SK-N-SH (cell line): Measurements from ENCODE around the gene FLYWCH1. TPM values are rescaled to one million over a fixed set of nuclear protein-coding genes. Genes with fewer than 3 reads are reported as not detected.

ENCODE experiments used
- CTCF ChIA-PET: fragments of 300-600, 350-600 bp; formaldehyde crosslinking; extraction: SDS; loops from one replicate; lab custom pipeline; 2021; lab: Yijun Ruan, JAX
- POLR2A ChIA-PET: fragments of 350-600 bp; sonication (Branson Sonifier 250); formaldehyde crosslinking; extraction: SDS; loops from one replicate; lab custom pipeline; 2020; ENCODE audit warnings: antibody characterized with exemption, inconsistent platforms; lab: Yijun Ruan, JAX
- DNase-seq: peaks from one replicate; pipeline ENCODE4 v3.0.0; 2012
- H2AFZ ChIP-seq: fragments of 200-600 bp; sonication (generic); 2 replicates; pipeline ENCODE4 v1.8.1; 2016; ENCODE audit warnings: antibody characterized with exemption, mild to moderate bottlenecking, low read depth
- H3F3A ChIP-seq: fragments of 200-600 bp; sonication (generic); replicated peaks from 2 replicates; pipeline ENCODE3; 2016; ENCODE audit warnings: antibody characterized with exemption, mild to moderate bottlenecking; ENCODE audit not compliant: insufficient read depth
- H3K27ac ChIP-seq, 2 experiments: fragments of 200-500 bp in 1 of 2; fragments of 200-600 bp in 1 of 2; sonication (Bioruptor generic) in 1 of 2; sonication (generic), shearing (Covaris generic) in 1 of 2; 2 replicates each; pipeline versions ENCODE4 v1.5.1 to v1.6.1; 2014 to 2016; ENCODE audit warnings: low read depth in 2 of 2, inconsistent platforms in 1 of 2, low read length in 1 of 2, mild to moderate bottlenecking in 1 of 2, mixed read lengths in 1 of 2
- H3K27me3 ChIP-seq: fragments of 200-600 bp; sonication (generic), shearing (Covaris generic); 2 replicates; pipeline ENCODE4 v1.6.1; 2016; ENCODE audit warnings: mixed run types; ENCODE audit not compliant: insufficient read depth
- H3K36me3 ChIP-seq, 2 experiments: fragments of 200-500 bp in 1 of 2; fragments of 200-600 bp in 1 of 2; sonication (Bioruptor generic) in 1 of 2; sonication (generic) in 1 of 2; replicated peaks in 1 of 2; 2 replicates each; pipeline versions ENCODE3 to v1.5.1; 2014 to 2016; ENCODE audit warnings: low read length in 1 of 2, mild to moderate bottlenecking in 1 of 2; ENCODE audit not compliant: insufficient read depth in 2 of 2, control insufficient read depth in 1 of 2
- H3K4me1 ChIP-seq, 2 experiments: fragments of 200-500 bp in 1 of 2; fragments of 200-600 bp in 1 of 2; sonication (Bioruptor generic) in 1 of 2; sonication (generic), shearing (Covaris generic) in 1 of 2; 2 replicates each; pipeline versions ENCODE4 v1.5.1 to v1.6.1; 2014 to 2016; ENCODE audit warnings: low read depth in 1 of 2, low read length in 1 of 2, mixed run types in 1 of 2; ENCODE audit not compliant: insufficient read depth in 2 of 2, control insufficient read depth in 1 of 2
- H3K4me2 ChIP-seq: fragments of 200-600 bp; sonication (generic), shearing (Covaris generic); 2 replicates; pipeline ENCODE4 v1.6.1; 2017; ENCODE audit warnings: mixed run types
- H3K4me3 ChIP-seq, 2 experiments: fragments of 200-500 bp in 1 of 2; fragments of 200-600 bp in 1 of 2; sonication (Bioruptor generic) in 1 of 2; sonication (generic), shearing (Covaris generic) in 1 of 2; 2 replicates each; pipeline versions ENCODE4 v1.5.1 to v1.8.1; 2014 to 2016; ENCODE audit warnings: low read depth in 2 of 2, inconsistent platforms in 1 of 2, low read length in 1 of 2, mild to moderate bottlenecking in 1 of 2, mixed read lengths in 1 of 2, moderate library complexity in 1 of 2
- H3K79me2 ChIP-seq: fragments of 200-600 bp; sonication (generic); 2 replicates; pipeline ENCODE4 v1.8.1; 2017; ENCODE audit warnings: mild to moderate bottlenecking; ENCODE audit not compliant: insufficient read depth
- H3K9ac ChIP-seq: fragments of 200-600 bp; sonication (generic); 2 replicates; pipeline ENCODE4 v1.6.1; 2017; ENCODE audit warnings: mixed run types
- H3K9me2 ChIP-seq: fragments of 200-600 bp; sonication (generic); 2 replicates; pipeline ENCODE4 v1.6.1; 2017; ENCODE audit warnings: mixed run types
- H3K9me3 ChIP-seq: fragments of 200-600 bp; sonication (generic); 2 replicates; pipeline ENCODE4 v1.6.1; 2017; ENCODE audit warnings: mixed run types, mild to moderate bottlenecking, moderate library complexity
- H4K20me1 ChIP-seq: fragments of 200-600 bp; sonication (generic); 2 replicates; pipeline ENCODE4 v1.6.1; 2017; ENCODE audit warnings: mild to moderate bottlenecking, mixed run types; ENCODE audit not compliant: insufficient read depth
- CHD2 ChIP-seq: fragments of 150-350 bp; IDR thresholded peaks from 2 replicates; pipeline ENCODE4 v1.6.1; 2018; ENCODE audit warnings: low read length; ENCODE audit not compliant: partially characterized antibody
- EZH2phosphoT487 ChIP-seq: fragments of 200-600 bp; sonication (generic); IDR thresholded peaks from 2 replicates; pipeline ENCODE4 v1.6.1; 2017; ENCODE audit warnings: low read depth, mixed run types, mild to moderate bottlenecking, antibody characterized with exemption, moderate library complexity, borderline replicate concordance
- IRF3 ChIP-seq: fragments of 150-350 bp; IDR thresholded peaks from 2 replicates; pipeline ENCODE4 v1.6.1; 2016; ENCODE audit warnings: mild to moderate bottlenecking, low read depth, low read length
- MAX ChIP-seq: IDR thresholded peaks from 2 replicates; pipeline ENCODE4 v1.4.0; 2012; ENCODE audit warnings: low read depth
- RAD21 ChIP-seq: IDR thresholded peaks from 2 replicates; pipeline ENCODE4 v1.6.1; 2012; ENCODE audit warnings: mild to moderate bottlenecking, low read length
- REST ChIP-seq: IDR thresholded peaks from 2 replicates; pipeline ENCODE4 v1.6.1; 2012; ENCODE audit warnings: mild to moderate bottlenecking, low read depth, low read length, moderate library complexity
- RFX5 ChIP-seq: IDR thresholded peaks from 2 replicates; pipeline ENCODE4 v1.6.1; 2012; ENCODE audit warnings: mild to moderate bottlenecking, improper control_type of control experiment, low read length
- SIN3A ChIP-seq: IDR thresholded peaks from 2 replicates; pipeline ENCODE4 v1.6.1; 2012; ENCODE audit warnings: low read depth, mild to moderate bottlenecking, low read length, moderate library complexity, borderline replicate concordance
- USF2 ChIP-seq: fragments of 150-350 bp; IDR thresholded peaks from 2 replicates; pipeline ENCODE4 v1.6.1; 2017; ENCODE audit warnings: antibody characterized with exemption, low read length, low read depth, borderline replicate concordance
- ZBTB33 ChIP-seq: IDR thresholded peaks from 2 replicates; pipeline ENCODE4 v1.4.0; 2012; ENCODE audit warnings: low read depth, borderline replicate concordance
- WGBS: methylation state at CpG from one replicate; pipeline ENCODE4 v1.1.6; 2017; ENCODE audit warnings: low lambda C conversion rate; 5-methylcytosine and 5-hydroxymethylcytosine counted together
- polyA plus RNA-seq, 3 experiments: library from polyadenylated mRNA; depleted of rRNA; stranded (reverse); fragments of >200 nt; gene quantifications; 2 replicates each; pipeline ENCODE4 v1.2.3, GENCODE V29; 2012

The FLYWCH1 gene
- polyA plus RNA-seq, 1 of the 3 experiments (the other 2 are of a cell fraction), result 30.1 TPM

- H3K27ac ChIP-seq, result no peak overlapping the region; a peak in 1 of 4 replicates
- H3K9ac ChIP-seq, result no peak overlapping the region
- no peak overlapping the region for H2AFZ ChIP-seq
- WGBS, result 95% methylated on average over 17 of the region's 35 CpGs
- no peaks in the 10 kb centered on the region for H3K27me3 ChIP-seq
- DNase-seq, result no peak
- no peaks in the 10 kb centered on the region for H3K9me3 ChIP-seq
- TF ChIP-seq EZH2phosphoT487, result no peak
- TF ChIP-seq RFX5, result no peak
- no peak for TF ChIP-seq IRF3
- TF ChIP-seq USF2, result no peak
- no peak for TF ChIP-seq SIN3A
- no peak for TF ChIP-seq MAX
- TF ChIP-seq RAD21, result no peak
- TF ChIP-seq ZBTB33, result no peak
- no peak for TF ChIP-seq CHD2
- TF ChIP-seq REST, result no peak
- H3K9me2 ChIP-seq, result no peaks in the 10 kb centered on the region
- H3K4me2 ChIP-seq, result peak overlapping the region; percentile 96
- peaks cover 8% of the 10 kb centered on the region for H3F3A ChIP-seq
- CTCF ChIA-PET, result interaction anchor here (0.5 to 2.0 kb wide), 8 partner anchors 8 to 52 kb away, joined by 3 to 12 read pairs (median 4); partner anchors contain the start of gene KREMEN2
- no peaks in the 10 kb centered on the region for H3K36me3 ChIP-seq
- no peak overlapping the region for H3K4me3 ChIP-seq
- H3K79me2 ChIP-seq, result no peaks in the 10 kb centered on the region; the same call in 1 of the 2 replicates
- peaks cover 0 to 36% of the 10 kb centered on the region in 2 experiments; a peak in 1 of 4 replicates for H3K4me1 ChIP-seq
- POLR2A ChIA-PET, result no interaction called here
- H4K20me1 ChIP-seq, result peaks cover 31% of the 10 kb centered on the region; the same call in 1 of the 2 replicates
Observed at GRCh38 chr16:2971134-2971984, 59.6 kb downstream of the FLYWCH1 start.
